ENCODE measurements around the gene SHC3.

SHC3 gene

DNA sequence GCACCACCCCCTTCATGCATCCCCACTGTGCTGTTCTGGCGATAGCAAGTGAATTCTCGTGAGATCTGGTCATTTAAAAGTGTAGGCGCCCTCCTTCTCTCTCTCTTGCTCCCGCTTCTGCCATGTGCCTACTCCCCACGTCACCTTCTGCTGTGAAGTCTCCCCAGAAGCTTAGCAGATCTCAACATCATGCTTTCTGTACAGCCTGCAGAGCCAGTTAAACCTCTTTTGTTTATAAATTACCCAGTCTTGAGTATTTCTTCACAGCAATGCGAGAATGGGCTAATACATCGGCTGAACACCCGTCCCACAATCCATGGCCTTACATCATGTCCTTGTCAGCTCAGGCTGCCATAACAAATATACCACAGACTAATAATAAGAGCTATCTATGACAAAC, 17.4 kb downstream of the SHC3 start:
- Histone ChIP-seq H3K36me3 (ENCODE audit: low read depth) (no peaks in the 10 kb centered on the region), H3K27me3 (ENCODE audit: insufficient read depth, poor library complexity, severe bottlenecking) (no peaks in the 10 kb centered on the region), H3K9me3 (ENCODE audit: severe bottlenecking) (peaks cover 3% of the 10 kb centered on the region), H3K4me3 (ENCODE audit: severe bottlenecking) (no peak overlapping the region), H3K4me1 (ENCODE audit: insufficient read depth, poor library complexity, severe bottlenecking) (no peaks in the 10 kb centered on the region), H3K27ac (ENCODE audit: poor library complexity, severe bottlenecking) (no peak overlapping the region)
- DNase-seq (ENCODE audit: low spot score) (no peak), ATAC-seq (ENCODE audit: low read depth) (no peak)
- TF ChIP-seq, protein P1, sequence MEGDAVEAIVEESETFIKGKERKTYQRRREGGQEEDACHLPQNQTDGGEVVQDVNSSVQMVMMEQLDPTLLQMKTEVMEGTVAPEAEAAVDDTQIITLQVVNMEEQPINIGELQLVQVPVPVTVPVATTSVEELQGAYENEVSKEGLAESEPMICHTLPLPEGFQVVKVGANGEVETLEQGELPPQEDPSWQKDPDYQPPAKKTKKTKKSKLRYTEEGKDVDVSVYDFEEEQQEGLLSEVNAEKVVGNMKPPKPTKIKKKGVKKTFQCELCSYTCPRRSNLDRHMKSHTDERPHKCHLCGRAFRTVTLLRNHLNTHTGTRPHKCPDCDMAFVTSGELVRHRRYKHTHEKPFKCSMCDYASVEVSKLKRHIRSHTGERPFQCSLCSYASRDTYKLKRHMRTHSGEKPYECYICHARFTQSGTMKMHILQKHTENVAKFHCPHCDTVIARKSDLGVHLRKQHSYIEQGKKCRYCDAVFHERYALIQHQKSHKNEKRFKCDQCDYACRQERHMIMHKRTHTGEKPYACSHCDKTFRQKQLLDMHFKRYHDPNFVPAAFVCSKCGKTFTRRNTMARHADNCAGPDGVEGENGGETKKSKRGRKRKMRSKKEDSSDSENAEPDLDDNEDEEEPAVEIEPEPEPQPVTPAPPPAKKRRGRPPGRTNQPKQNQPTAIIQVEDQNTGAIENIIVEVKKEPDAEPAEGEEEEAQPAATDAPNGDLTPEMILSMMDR (IDR thresholded peaks at IDR 0.05; ENCODE audit: poor library complexity, severe bottlenecking), result no peak

DNA sequence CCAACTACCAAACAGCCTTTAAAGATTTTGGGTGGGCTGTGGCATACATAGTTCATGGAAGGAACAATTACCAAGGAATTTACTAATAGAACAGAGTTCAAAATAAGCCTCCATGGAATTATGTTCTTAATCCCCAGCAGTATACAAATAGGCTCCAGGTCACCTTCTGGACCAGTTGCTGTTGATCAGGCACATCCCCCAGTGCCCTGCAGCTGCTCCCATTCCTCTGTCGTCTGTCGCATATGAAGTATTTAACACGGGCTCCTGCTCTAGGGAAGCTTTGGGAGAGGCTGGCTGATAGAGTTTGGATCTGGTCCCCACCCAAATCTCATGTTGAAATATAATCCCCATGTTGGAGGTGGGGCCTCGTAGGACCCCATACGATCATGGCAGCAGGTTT, 17.8 kb downstream of the SHC3 start:
- TF ChIP-seq, protein P1 (IDR thresholded peaks at IDR 0.05; ENCODE audit: poor library complexity, severe bottlenecking), result no peak
- H3K27ac ChIP-seq (ENCODE audit: poor library complexity, severe bottlenecking), result no peak overlapping the region
- H3K27me3 ChIP-seq (ENCODE audit: insufficient read depth, poor library complexity, severe bottlenecking), result no peaks in the 10 kb centered on the region
- peaks cover 3% of the 10 kb centered on the region for H3K9me3 ChIP-seq (ENCODE audit: severe bottlenecking)
- no peak overlapping the region for H3K4me3 ChIP-seq (ENCODE audit: severe bottlenecking)
- H3K36me3 ChIP-seq (ENCODE audit: low read depth), result no peaks in the 10 kb centered on the region
- ATAC-seq (ENCODE audit: low read depth), result no peak
- H3K4me1 ChIP-seq (ENCODE audit: insufficient read depth, poor library complexity, severe bottlenecking), result no peaks in the 10 kb centered on the region
- DNase-seq (ENCODE audit: low spot score), result no peak

DNA sequence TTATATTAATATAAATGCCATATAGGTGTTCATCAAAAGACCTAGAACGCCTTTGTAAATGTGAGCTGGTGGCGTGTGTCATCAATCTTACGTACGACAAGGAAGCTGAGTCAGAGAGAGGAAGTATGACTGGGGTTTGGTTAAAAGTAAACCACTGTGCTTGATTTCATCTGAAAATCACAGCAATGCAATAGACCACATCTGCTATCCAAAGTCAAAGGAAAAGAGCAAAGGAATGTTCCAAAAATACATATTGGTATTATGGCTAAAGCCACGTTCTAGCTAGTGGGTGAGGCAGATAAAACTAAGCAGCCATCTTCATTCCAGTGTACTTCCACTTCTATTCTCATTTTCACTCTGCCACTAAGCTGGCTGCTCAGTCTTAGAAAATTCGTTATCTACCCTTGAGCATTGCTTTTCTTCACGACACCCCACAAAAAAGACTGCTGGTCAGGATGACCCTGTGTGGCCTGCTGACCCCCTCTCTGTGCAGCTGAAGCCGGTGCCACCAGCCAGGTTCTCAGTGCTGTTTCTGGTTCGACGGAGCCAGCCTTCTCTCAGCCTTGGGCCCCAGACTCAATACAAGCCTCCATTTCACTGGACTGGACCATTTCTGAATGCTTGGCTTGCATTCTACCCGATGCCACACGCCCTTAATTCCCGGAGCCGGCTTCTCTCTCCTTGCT, 23.8 kb downstream of the SHC3 start:
- Histone ChIP-seq H3K36me3 (ENCODE audit: low read depth) (no peaks in the 10 kb centered on the region), H3K9me3 (ENCODE audit: severe bottlenecking) (no peaks in the 10 kb centered on the region), H3K27ac (ENCODE audit: poor library complexity, severe bottlenecking) (peak overlapping the region; percentile 94), H3K4me1 (ENCODE audit: insufficient read depth, poor library complexity, severe bottlenecking) (peaks cover 24% of the 10 kb centered on the region), H3K4me3 (ENCODE audit: severe bottlenecking) (no peak overlapping the region), H3K27me3 (ENCODE audit: insufficient read depth, poor library complexity, severe bottlenecking) (no peaks in the 10 kb centered on the region)
- peak; percentile 80 for ATAC-seq (ENCODE audit: low read depth)
- TF ChIP-seq, protein P1 (IDR thresholded peaks at IDR 0.05; ENCODE audit: poor library complexity, severe bottlenecking), result no peak
- DNase-seq (ENCODE audit: low spot score), result no peak

DNA sequence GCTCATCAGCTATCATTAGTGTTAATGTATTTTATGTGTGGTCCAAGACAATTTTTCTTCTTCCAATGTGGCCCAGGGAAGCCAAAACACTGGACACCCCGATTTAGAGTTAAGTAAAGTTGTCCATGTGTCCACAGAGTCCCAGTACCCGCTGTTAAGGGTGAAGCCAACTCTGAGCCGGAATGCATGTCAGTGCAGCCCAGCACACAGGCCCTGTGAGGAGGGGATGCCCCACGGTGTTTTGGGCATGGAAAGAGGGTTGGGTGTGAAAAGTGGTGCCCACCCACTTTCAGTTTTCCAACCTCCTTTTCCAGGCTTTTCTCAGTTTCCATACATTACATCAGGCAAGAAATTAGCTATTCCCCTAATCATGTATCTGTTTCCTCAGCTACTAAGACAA, 24.4 kb downstream of the SHC3 start:
- H3K4me3 ChIP-seq (ENCODE audit: severe bottlenecking), result no peak overlapping the region

More for the DNA sequence above, 24.4 kb downstream of the SHC3 start:
- Histone ChIP-seq H3K27ac (ENCODE audit: poor library complexity, severe bottlenecking) (peak overlapping the region; percentile 94), H3K36me3 (ENCODE audit: low read depth) (no peaks in the 10 kb centered on the region), H3K4me1 (ENCODE audit: insufficient read depth, poor library complexity, severe bottlenecking) (peaks cover 24% of the 10 kb centered on the region), H3K9me3 (ENCODE audit: severe bottlenecking) (no peaks in the 10 kb centered on the region), H3K27me3 (ENCODE audit: insufficient read depth, poor library complexity, severe bottlenecking) (no peaks in the 10 kb centered on the region)
- DNase-seq (ENCODE audit: low spot score), result no peak
- TF ChIP-seq, protein P1 (IDR thresholded peaks at IDR 0.05; ENCODE audit: poor library complexity, severe bottlenecking), result no peak
- no peak for ATAC-seq (ENCODE audit: low read depth)

Measured in RWPE2 (cell line).